Prostate gland (tissue), 2 donors: ENCODE results near the gene PRAC1. TPM values are rescaled to one million over a fixed set of nuclear protein-coding genes. Genes with fewer than 3 reads are reported as not detected.

Source experiments
- DNase-seq: peaks from one replicate; pipeline ENCODE4 v3.0.0-alpha.2; 2019; ENCODE audit warnings: low spot score
- H3K27ac ChIP-seq, 2 donors: fragments of 200-600 bp; sonication (generic); 2 replicates each; pipeline ENCODE4 v1.5.1; 2017 to 2019
- H3K27me3 ChIP-seq: fragments of 200-600 bp; sonication (generic); replicated peaks from 2 replicates; pipeline ENCODE4 v1.5.1; 2019; ENCODE audit not compliant: insufficient read depth
- H3K36me3 ChIP-seq, 2 donors: fragments of 200-600 bp; sonication (generic); 1 replicate in 1 of 2; 2 replicates in 1 of 2; pipeline versions ENCODE4 v1.5.1 to v1.8.1; 2017 to 2019
- H3K4me1 ChIP-seq: fragments of 200-600 bp; sonication (generic); replicated peaks from 2 replicates; pipeline ENCODE4 v1.5.1; 2019
- H3K4me3 ChIP-seq, 2 donors: fragments of 200-600 bp; sonication (generic); 2 replicates each; pipeline ENCODE4 v1.5.1; 2017 to 2019
- H3K9me3 ChIP-seq: fragments of 200-600 bp; sonication (generic); 2 replicates; pipeline ENCODE4 v1.5.1; 2017
- POLR2A ChIP-seq: fragments of 450-650 bp; IDR thresholded peaks from one replicate; pipeline ENCODE4 v1.6.1; 2016; ENCODE audit warnings: antibody characterized with exemption, mild to moderate bottlenecking
- POLR2AphosphoS5 ChIP-seq: sonication (generic); formaldehyde crosslinking; IDR thresholded peaks from one replicate; pipeline ENCODE4 v1.6.1; 2017; ENCODE audit warnings: antibody characterized with exemption
- WGBS: methylation state at CpG from one replicate; pipeline ENCODE4 v1.1.5; 2018; 5-methylcytosine and 5-hydroxymethylcytosine counted together
- intact Hi-C: fragments of 100-400 bp; cut with DNase I; formaldehyde crosslinking; loops from one replicate; pipeline ENCODE4 v1.14.2; 2022
- total RNA-seq, 2 donors: library from RNA; depleted of rRNA; stranded (reverse); fragments of >200 nt; gene quantifications; one replicate each; pipeline ENCODE4 v1.1.0, GENCODE V29; 2016
- TF ChIP-seq, protein P1 (sequence below), 4 experiments: fragments of 200-600 bp in 2 of 4; fragments of 450-650 bp in 2 of 4; sonication (generic) in 2 of 4; IDR thresholded peaks; 1 replicate in 3 of 4; 2 replicates in 1 of 4; pipeline ENCODE4 v1.5.1; 2016 to 2019; ENCODE audit warnings: antibody characterized with exemption in 4 of 4, mild to moderate bottlenecking in 2 of 4, moderate library complexity in 2 of 4

PRAC1 gene
- total RNA-seq, 2 donors from 2014 or later: 56.7 to 243 TPM

DNA sequence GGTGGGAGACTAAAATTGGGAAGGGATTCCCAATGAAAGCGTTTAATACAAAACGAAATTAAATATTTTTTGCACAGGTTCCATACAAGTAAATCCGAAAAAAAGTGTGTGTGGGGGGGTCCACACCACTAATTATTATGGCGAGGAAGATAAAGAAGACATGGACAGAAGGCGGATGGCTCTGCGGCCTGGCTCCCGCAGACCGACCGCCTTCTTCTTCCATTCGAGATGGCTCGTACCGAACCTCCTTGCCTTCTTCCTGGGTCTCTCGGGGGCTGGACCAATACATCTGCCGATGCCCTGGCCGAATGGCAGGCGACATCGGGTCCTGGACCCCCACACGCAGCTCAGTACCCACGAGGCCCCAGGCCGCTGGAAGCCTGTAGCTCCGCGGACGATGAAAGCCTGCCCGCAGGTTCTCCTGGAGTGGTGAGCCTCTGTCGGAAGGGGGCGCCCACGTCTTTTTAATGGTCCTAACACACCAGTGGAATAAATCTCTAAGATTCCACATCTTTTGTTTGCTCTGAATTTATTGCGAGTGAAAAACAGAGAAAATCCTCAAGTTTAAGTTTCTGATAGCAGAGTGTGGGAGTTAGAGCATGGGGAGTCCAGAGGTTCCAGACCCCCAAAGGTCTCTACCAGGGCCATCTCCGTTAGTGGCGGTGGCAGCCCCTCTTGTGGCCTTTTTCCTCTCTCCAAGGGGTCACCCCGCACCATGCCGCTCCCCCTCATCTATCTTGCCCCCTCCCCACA lies 2.1 kb upstream of the PRAC1 start:
- 4% methylated on average over 32 of the region's 32 CpGs for WGBS
- DNase-seq: peak; percentile 94
- no peaks in the 10 kb centered on the region for H3K36me3 ChIP-seq
- H3K4me1 ChIP-seq: peaks cover 5% of the 10 kb centered on the region
- no peaks in the 10 kb centered on the region for H3K27me3 ChIP-seq
- H3K27ac ChIP-seq: peak overlapping the region; percentile 97 to 98
- peak; percentile 63 for TF ChIP-seq POLR2AphosphoS5
- TF ChIP-seq, protein P1, sequence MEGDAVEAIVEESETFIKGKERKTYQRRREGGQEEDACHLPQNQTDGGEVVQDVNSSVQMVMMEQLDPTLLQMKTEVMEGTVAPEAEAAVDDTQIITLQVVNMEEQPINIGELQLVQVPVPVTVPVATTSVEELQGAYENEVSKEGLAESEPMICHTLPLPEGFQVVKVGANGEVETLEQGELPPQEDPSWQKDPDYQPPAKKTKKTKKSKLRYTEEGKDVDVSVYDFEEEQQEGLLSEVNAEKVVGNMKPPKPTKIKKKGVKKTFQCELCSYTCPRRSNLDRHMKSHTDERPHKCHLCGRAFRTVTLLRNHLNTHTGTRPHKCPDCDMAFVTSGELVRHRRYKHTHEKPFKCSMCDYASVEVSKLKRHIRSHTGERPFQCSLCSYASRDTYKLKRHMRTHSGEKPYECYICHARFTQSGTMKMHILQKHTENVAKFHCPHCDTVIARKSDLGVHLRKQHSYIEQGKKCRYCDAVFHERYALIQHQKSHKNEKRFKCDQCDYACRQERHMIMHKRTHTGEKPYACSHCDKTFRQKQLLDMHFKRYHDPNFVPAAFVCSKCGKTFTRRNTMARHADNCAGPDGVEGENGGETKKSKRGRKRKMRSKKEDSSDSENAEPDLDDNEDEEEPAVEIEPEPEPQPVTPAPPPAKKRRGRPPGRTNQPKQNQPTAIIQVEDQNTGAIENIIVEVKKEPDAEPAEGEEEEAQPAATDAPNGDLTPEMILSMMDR (IDR thresholded peaks at IDR 0.05): peak; percentile 66 to 87 (median 80)
- TF ChIP-seq POLR2A: no peak
- peak overlapping the region; percentile 55 to 63 for H3K4me3 ChIP-seq
- H3K9me3 ChIP-seq: no peaks in the 10 kb centered on the region
- intact Hi-C loops: loop anchor here (5.0 to 10.0 kb wide), 2 partner anchors 68 to 160 kb away; no protein-coding TSS in a partner anchor

DNA sequence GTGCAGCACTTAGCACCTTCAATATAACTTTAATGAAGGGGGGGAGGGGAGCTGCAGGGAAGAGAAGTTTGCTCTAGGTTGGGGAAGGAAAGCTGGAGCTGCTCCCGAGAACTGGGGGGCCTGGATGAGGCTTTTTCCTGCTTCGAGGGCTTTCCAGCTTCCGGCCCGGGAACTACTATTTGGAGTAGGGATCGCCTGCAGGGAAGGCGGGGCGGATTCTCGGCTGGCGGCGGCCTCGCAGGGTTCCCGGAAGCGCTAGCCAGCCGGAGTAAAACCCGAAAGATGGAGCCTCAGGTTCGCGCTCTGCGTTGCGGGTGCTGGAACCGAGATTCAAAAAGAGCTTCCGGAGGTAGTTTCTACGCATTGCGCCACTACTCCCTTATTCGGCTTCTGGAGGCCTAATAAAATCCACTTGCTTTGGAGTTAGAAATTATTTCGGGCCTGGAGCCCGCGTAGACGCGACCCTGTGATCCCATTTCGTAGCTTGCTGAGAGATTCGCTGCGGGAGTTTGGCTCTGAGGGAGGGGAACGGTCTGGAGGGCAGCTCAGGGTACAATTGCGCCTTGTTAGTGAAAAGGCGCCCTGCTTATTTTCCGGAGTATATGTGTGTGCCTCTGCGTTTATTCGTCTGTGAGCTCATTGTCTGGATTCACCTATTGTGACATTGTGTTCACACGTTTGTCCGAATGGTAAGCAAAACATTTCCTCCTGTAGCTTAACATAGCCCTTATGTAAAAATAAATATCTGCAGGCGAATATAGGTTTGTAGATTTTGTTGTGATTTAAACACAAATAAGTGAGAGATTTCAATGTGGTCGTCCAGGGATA lies 1.3 kb upstream of the PRAC1 start:
- no peaks in the 10 kb centered on the region for H3K36me3 ChIP-seq
- DNase-seq: peak; percentile 67
- H3K9me3 ChIP-seq: no peaks in the 10 kb centered on the region
- TF ChIP-seq POLR2AphosphoS5 (no peak), POLR2A (no peak)
- TF ChIP-seq, protein P1 (IDR thresholded peaks at IDR 0.05): no peak
- intact Hi-C loops: loop anchor here (10.0 kb wide), 1 partner anchor 161 kb away; no protein-coding TSS in a partner anchor
- H3K4me3 ChIP-seq: peak overlapping the region; percentile 55 to 63
- H3K4me1 ChIP-seq: peaks cover 5% of the 10 kb centered on the region
- H3K27ac ChIP-seq: peak overlapping the region; percentile 97 to 98
- 7% methylated on average over 42 of the region's 42 CpGs for WGBS
- no peaks in the 10 kb centered on the region for H3K27me3 ChIP-seq

DNA sequence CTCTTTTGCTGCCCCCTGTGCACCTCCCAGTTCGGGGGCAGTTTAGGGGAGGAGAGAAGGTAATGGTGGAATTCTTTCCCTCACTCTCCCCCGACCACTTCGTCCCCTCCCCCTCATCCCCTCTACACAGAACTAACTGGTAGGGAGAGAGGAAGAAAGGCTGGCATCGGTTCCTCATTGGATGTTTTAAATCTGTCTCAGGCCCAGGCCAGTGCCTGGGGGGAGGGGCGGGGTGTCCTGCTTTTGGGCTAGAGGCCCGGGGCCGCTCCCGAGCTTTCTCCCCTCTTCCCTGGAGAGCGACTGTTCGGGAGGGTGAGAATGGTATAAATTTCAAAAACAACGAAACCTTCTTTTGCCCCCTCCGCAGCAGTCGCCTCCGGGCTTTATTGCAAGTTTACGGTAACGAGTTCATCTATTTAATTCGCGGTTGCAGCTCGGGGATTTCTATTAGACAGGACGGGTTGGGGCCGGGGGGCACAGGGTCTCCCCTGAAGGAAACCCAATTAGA lies 651 bp upstream of the PRAC1 start, which contains the start of gene PRAC2:
Gene PRAC2 (plus strand): TSS at position 271 of the 508 bp plus-strand sequence. CDS start 1,226 bp downstream, outside the sequence.
- H3K4me1 ChIP-seq: peaks cover 5% of the 10 kb centered on the region
- no peaks in the 10 kb centered on the region for H3K27me3 ChIP-seq
- H3K4me3 ChIP-seq: peak within 1 kb of the TSS; percentile 55 to 63
- DNase-seq: peak; percentile 86
- WGBS: 5% methylated on average over 20 of the region's 21 CpGs
- peak within 1 kb of the TSS; percentile 97 to 98 for H3K27ac ChIP-seq
- no peak for TF ChIP-seq POLR2AphosphoS5
- TF ChIP-seq, protein P1 (IDR thresholded peaks at IDR 0.05): no peak
- TF ChIP-seq POLR2A: no peak
- no peaks in the 10 kb centered on the region for H3K9me3 ChIP-seq
- intact Hi-C loops: loop anchor here (10.0 kb wide), 1 partner anchor 162 kb away; no protein-coding TSS in a partner anchor
- no peaks in the 10 kb centered on the region for H3K36me3 ChIP-seq

DNA sequence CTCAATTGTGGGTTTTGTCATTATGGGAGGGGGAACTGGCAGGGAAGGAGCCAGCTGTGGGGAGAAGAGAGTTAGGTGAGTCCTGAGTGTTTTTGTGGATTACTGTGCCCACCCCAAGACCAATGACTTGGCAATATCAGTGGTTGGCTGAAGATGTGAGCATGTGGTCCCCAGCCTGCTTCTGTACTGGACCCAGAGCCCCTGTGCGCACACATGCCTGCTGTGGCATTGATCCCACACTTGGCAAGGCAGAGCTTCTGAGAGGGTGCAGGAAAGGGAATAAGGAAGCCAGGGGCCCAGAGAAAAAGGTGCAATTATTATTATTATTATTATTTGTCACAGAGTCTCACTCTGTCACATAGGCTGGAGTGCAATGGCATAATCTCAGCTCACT lies 1.3 kb downstream of the PRAC1 start:
- no peaks in the 10 kb centered on the region for H3K27me3 ChIP-seq
- peak overlapping the region; percentile 55 to 63 for H3K4me3 ChIP-seq
- 42% methylated on average over 1 of the region's 1 CpG for WGBS
- peaks cover 5% of the 10 kb centered on the region for H3K4me1 ChIP-seq
- DNase-seq: peak; percentile 56
- intact Hi-C loops: loop anchor here (10.0 kb wide), 1 partner anchor 164 kb away; no protein-coding TSS in a partner anchor
- H3K27ac ChIP-seq: peak overlapping the region; percentile 97 to 98
- no peaks in the 10 kb centered on the region for H3K9me3 ChIP-seq
- H3K36me3 ChIP-seq: no peaks in the 10 kb centered on the region
- TF ChIP-seq, protein P1 (IDR thresholded peaks at IDR 0.05): no peak
- peak; percentile 32 for TF ChIP-seq POLR2A
- TF ChIP-seq POLR2AphosphoS5: no peak
